Tibial nerve (tissue), 3 donors: ENCODE results near the gene RAP1GAP.

ENCODE experiments used
- CTCF ChIP-seq, 5 experiments: fragments of 200-600 bp in 3 of 5; fragments of 450-650 bp in 2 of 5; sonication (generic) in 3 of 5; IDR thresholded peaks; one replicate each; pipeline ENCODE4 v1.5.1; 2016 to 2019; ENCODE audit warnings: antibody characterized with exemption in 5 of 5, mild to moderate bottlenecking in 3 of 5, moderate library complexity in 2 of 5
- POLR2A ChIP-seq, 2 donors: fragments of 450-650 bp; IDR thresholded peaks; one replicate each; pipeline ENCODE4 v1.6.1; 2017; ENCODE audit warnings: antibody characterized with exemption in 2 of 2, mild to moderate bottlenecking in 2 of 2, moderate library complexity in 2 of 2

- no peak for TF ChIP-seq CTCF (IDR thresholded peaks at IDR 0.05)
- no peak for TF ChIP-seq POLR2A (IDR thresholded peaks at IDR 0.05)
Measured at GRCh38 chr1:21653744-21654100, 15.4 kb downstream of the RAP1GAP start.
